OCI-LY1 (cell line): ENCODE results near the gene BMP2K.

Experiments used
- H2AFZ ChIP-seq: fragments of 200-600 bp; sonication (generic), shearing (Covaris generic); 2 replicates; pipeline ENCODE4 v1.6.0; 2014; ENCODE audit warnings: antibody characterized with exemption, mild to moderate bottlenecking, low read length
- H3F3A ChIP-seq: fragments of 200-600 bp; sonication (generic), shearing (Covaris generic); 2 replicates; pipeline ENCODE4 v1.6.0; 2014; ENCODE audit warnings: mild to moderate bottlenecking, antibody characterized with exemption, low read length, moderate library complexity; ENCODE audit not compliant: insufficient read depth
- H3K27ac ChIP-seq: fragments of 200-600 bp; sonication (generic); 2 replicates; pipeline ENCODE4 v1.5.1; 2014; ENCODE audit warnings: low read length, mixed run types, mild to moderate bottlenecking, low read depth; ENCODE audit not compliant: poor library complexity, severe bottlenecking
- H3K27me3 ChIP-seq: fragments of 200-600 bp; sonication (generic); 2 replicates; pipeline ENCODE4 v1.6.0; 2014; ENCODE audit warnings: antibody characterized with exemption, mild to moderate bottlenecking, low read length, moderate library complexity; ENCODE audit not compliant: insufficient read depth
- H3K36me3 ChIP-seq: fragments of 200-600 bp; sonication (generic); 2 replicates; pipeline ENCODE4 v1.6.1; 2014; ENCODE audit warnings: mild to moderate bottlenecking, antibody characterized with exemption, low read length, moderate library complexity, mixed read lengths; ENCODE audit not compliant: insufficient read depth
- H3K4me1 ChIP-seq: fragments of 200-600 bp; sonication (generic); 2 replicates; pipeline ENCODE4 v1.5.1; 2014; ENCODE audit warnings: mild to moderate bottlenecking, low read length, moderate library complexity; ENCODE audit not compliant: insufficient read depth, severe bottlenecking
- H3K4me2 ChIP-seq: fragments of 200-600 bp; sonication (generic), shearing (Covaris generic); 2 replicates; pipeline ENCODE4 v1.6.1; 2014; ENCODE audit warnings: low read length
- H3K4me3 ChIP-seq: fragments of 200-600 bp; sonication (generic); 2 replicates; pipeline ENCODE4 v1.5.1; 2014; ENCODE audit warnings: low read length, low read depth, mild to moderate bottlenecking, mixed read lengths; ENCODE audit not compliant: poor library complexity, severe bottlenecking
- H3K79me2 ChIP-seq: fragments of 200-600 bp; shearing (Covaris generic); 2 replicates; pipeline ENCODE4 v1.6.1; 2016; ENCODE audit warnings: mixed run types, low read length, mixed read lengths; ENCODE audit not compliant: insufficient read depth
- H3K9ac ChIP-seq: fragments of 200-600 bp; sonication (generic), shearing (Covaris generic); 2 replicates; pipeline ENCODE4 v1.6.1; 2014; ENCODE audit warnings: mild to moderate bottlenecking, low read length, mixed read lengths
- H3K9me2 ChIP-seq: fragments of 200-600 bp; sonication (generic), shearing (Covaris generic); 2 replicates; pipeline ENCODE4 v1.6.1; 2014; ENCODE audit warnings: low read depth, mild to moderate bottlenecking, low read length, mixed read lengths
- H3K9me3 ChIP-seq: fragments of 200-600 bp; shearing (Covaris generic); 2 replicates; pipeline ENCODE4 v1.6.1; 2014; ENCODE audit warnings: low read length, mixed read lengths
- H4K20me1 ChIP-seq: fragments of 200-600 bp; sonication (generic), shearing (Covaris generic); 2 replicates; pipeline ENCODE4 v1.6.0; 2016; ENCODE audit warnings: mild to moderate bottlenecking, low read length; ENCODE audit not compliant: insufficient read depth
- EZH2 ChIP-seq: fragments of 200-600 bp; sonication (generic), shearing (Covaris generic); IDR thresholded peaks from 2 replicates; pipeline ENCODE4 v1.8.0; 2017; ENCODE audit warnings: borderline replicate concordance, mixed run types, mild to moderate bottlenecking, antibody characterized with exemption, low read length, moderate library complexity, mixed read lengths
- TF ChIP-seq, protein P1 (sequence below): fragments of 200-600 bp; sonication (generic), shearing (Covaris generic); IDR thresholded peaks from 2 replicates; pipeline ENCODE4 v1.5.1; 2017; ENCODE audit warnings: mild to moderate bottlenecking, antibody characterized with exemption, low read length, moderate library complexity, mixed read lengths

Gene BMP2K

DNA sequence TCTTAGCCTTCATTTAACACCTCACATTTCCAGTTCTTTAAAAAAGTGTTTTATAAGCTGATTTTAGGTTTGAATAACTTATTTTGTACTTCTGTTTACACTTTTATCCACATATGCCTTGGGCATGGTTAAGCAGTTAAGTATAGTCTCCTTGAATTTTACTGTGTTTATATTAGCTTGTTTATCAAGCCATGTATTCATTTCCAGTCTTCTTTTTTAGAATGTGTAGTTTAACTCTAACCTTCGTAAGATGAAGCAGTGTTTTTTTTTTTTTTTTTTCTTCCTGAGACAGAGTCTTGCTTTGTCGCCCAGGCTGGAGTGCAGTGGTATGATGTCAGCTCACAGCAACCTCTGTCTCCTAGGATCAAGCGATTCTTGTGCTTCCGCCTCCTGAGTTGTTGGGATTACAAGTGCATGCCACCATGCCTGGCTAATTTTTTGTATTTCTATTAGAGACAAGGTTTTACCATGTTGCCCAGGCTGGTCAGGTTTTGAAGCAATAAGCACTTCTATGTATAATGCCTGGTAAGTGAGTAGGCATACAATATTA lies 42.5 kb downstream of the BMP2K start:
- Histone ChIP-seq H3K9me2 (no peaks in the 10 kb centered on the region), H3F3A (no peaks in the 10 kb centered on the region), H3K36me3 (peaks cover 11% of the 10 kb centered on the region; the same call in 1 of the 2 replicates), H3K4me3 (no peak overlapping the region), H3K79me2 (peaks cover 72% of the 10 kb centered on the region), H3K4me1 (no peaks in the 10 kb centered on the region), H3K27me3 (no peaks in the 10 kb centered on the region), H3K9me3 (no peaks in the 10 kb centered on the region), H4K20me1 (no peaks in the 10 kb centered on the region), H2AFZ (no peak overlapping the region), H3K4me2 (no peak overlapping the region), H3K27ac (no peak overlapping the region), H3K9ac (no peak overlapping the region)
- TF ChIP-seq EZH2 = no peak
- TF ChIP-seq, protein P1, sequence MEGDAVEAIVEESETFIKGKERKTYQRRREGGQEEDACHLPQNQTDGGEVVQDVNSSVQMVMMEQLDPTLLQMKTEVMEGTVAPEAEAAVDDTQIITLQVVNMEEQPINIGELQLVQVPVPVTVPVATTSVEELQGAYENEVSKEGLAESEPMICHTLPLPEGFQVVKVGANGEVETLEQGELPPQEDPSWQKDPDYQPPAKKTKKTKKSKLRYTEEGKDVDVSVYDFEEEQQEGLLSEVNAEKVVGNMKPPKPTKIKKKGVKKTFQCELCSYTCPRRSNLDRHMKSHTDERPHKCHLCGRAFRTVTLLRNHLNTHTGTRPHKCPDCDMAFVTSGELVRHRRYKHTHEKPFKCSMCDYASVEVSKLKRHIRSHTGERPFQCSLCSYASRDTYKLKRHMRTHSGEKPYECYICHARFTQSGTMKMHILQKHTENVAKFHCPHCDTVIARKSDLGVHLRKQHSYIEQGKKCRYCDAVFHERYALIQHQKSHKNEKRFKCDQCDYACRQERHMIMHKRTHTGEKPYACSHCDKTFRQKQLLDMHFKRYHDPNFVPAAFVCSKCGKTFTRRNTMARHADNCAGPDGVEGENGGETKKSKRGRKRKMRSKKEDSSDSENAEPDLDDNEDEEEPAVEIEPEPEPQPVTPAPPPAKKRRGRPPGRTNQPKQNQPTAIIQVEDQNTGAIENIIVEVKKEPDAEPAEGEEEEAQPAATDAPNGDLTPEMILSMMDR = no peak

DNA sequence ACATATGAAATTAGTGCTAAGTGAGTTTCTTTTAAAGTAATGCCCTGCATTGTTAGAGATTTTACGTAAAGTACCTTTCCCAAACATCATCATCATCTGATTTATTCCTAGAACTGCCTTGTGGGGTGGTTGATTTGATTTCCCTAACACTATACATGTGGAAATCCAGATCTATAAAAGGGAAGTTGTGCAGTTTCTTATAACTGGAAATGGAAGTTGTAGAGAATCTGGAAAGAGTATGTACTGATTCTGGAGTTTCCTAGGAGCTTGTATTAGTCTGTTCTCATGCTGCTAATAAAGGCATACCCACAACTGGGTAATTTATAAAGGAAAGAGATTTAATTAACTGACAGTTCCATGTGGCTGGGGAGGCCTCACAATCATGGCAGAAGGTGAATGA lies 47.9 kb downstream of the BMP2K start:
- Histone ChIP-seq H3K9ac (no peak overlapping the region), H3K4me3 (no peak overlapping the region), H3K27me3 (no peaks in the 10 kb centered on the region), H3K9me2 (no peaks in the 10 kb centered on the region), H4K20me1 (no peaks in the 10 kb centered on the region), H2AFZ (no peak overlapping the region), H3K9me3 (no peaks in the 10 kb centered on the region), H3K36me3 (peaks cover 38% of the 10 kb centered on the region), H3K4me1 (no peaks in the 10 kb centered on the region), H3K4me2 (no peak overlapping the region), H3F3A (no peaks in the 10 kb centered on the region), H3K79me2 (peaks cover 40% of the 10 kb centered on the region), H3K27ac (no peak overlapping the region)
- TF ChIP-seq EZH2 = no peak
- TF ChIP-seq, protein P1 = no peak

DNA sequence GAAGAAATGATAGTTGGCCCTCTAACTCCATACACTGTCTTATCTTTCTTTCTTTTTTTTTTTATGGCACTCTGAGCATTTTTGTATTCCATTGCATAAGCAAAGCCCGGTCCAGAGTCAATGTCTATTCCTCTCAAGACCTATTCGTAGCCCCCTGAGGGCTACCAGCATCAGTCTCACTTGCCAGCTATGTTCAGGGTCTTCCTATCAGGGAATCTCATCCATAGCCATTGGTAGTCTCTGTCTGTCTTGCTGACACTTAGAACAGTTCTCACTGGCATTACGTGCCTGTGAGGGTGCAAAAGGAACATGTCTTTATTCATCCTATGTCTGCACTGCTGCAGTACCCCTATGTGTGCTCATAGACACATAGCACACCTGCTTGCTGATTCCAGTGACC lies 51.0 kb downstream of the BMP2K start:
- peaks cover 10% of the 10 kb centered on the region for H3K79me2 ChIP-seq
- no peaks in the 10 kb centered on the region for H3F3A ChIP-seq

More for the DNA sequence above, 51.0 kb downstream of the BMP2K start:
- H3K27me3 ChIP-seq = no peaks in the 10 kb centered on the region
- H4K20me1 ChIP-seq = no peaks in the 10 kb centered on the region
- no peaks in the 10 kb centered on the region for H3K9me3 ChIP-seq
- H3K4me2 ChIP-seq = no peak overlapping the region
- H3K9me2 ChIP-seq = no peaks in the 10 kb centered on the region
- H3K4me1 ChIP-seq = no peaks in the 10 kb centered on the region
- H3K36me3 ChIP-seq = peaks cover 65% of the 10 kb centered on the region
- H3K9ac ChIP-seq = no peak overlapping the region
- TF ChIP-seq, protein P1 = no peak
- no peak for TF ChIP-seq EZH2
- H3K27ac ChIP-seq = no peak overlapping the region
- no peak overlapping the region for H2AFZ ChIP-seq
- no peak overlapping the region for H3K4me3 ChIP-seq
